GM23338 (cell line): ENCODE results near the gene BAZ1B. TPM values are rescaled to one million over a fixed set of nuclear protein-coding genes. Genes with fewer than 3 reads are reported as not detected.

Experiments
- ATAC-seq: fragments of 200-7000 bp; cut with Tn5 transposase; 3 replicates; pipeline ENCODE4 v1.9.1; 2020
- DNase-seq: peaks from one replicate; pipeline ENCODE4 v3.0.0-alpha.2; 2015; ENCODE audit warnings: low spot score
- H2AFZ ChIP-seq: fragments of 200-600 bp; sonication (generic); 2 replicates; pipeline ENCODE4 v1.8.0; 2016; ENCODE audit warnings: antibody characterized with exemption, mild to moderate bottlenecking, moderate library complexity
- H3F3A ChIP-seq: fragments of 200-600 bp; sonication (generic); replicated peaks from 2 replicates; pipeline ENCODE4 v1.8.0; 2017; ENCODE audit warnings: antibody characterized with exemption, mixed run types, low read depth
- H3K27ac ChIP-seq: fragments of 200-600 bp; sonication (generic); 2 replicates; pipeline ENCODE4 v1.6.1; 2016; ENCODE audit warnings: low read depth
- H3K27me3 ChIP-seq: fragments of 200-600 bp; sonication (generic); 2 replicates; pipeline ENCODE4 v1.8.0; 2016; ENCODE audit warnings: mild to moderate bottlenecking, mixed run types, moderate library complexity; ENCODE audit not compliant: insufficient read depth
- H3K36me3 ChIP-seq: fragments of 200-600 bp; sonication (generic); 2 replicates; pipeline ENCODE4 v1.8.0; 2016; ENCODE audit warnings: mild to moderate bottlenecking; ENCODE audit not compliant: insufficient read depth
- H3K4me1 ChIP-seq: fragments of 200-600 bp; sonication (generic); 2 replicates; pipeline ENCODE4 v1.8.0; 2016; ENCODE audit warnings: mild to moderate bottlenecking, moderate library complexity; ENCODE audit not compliant: insufficient read depth
- H3K4me2 ChIP-seq: fragments of 200-600 bp; sonication (generic); 2 replicates; pipeline ENCODE4 v1.7.1; 2017; ENCODE audit warnings: mixed run types
- H3K4me3 ChIP-seq: fragments of 200-600 bp; sonication (generic); 2 replicates; pipeline ENCODE4 v1.6.1; 2016; ENCODE audit warnings: mixed run types
- H3K79me2 ChIP-seq: fragments of 200-600 bp; sonication (generic); replicated peaks from 2 replicates; pipeline ENCODE4 v1.8.0; 2017; ENCODE audit warnings: mild to moderate bottlenecking; ENCODE audit not compliant: insufficient read depth
- H3K9me2 ChIP-seq: fragments of 200-600 bp; sonication (generic); 2 replicates; pipeline ENCODE4 v1.8.0; 2017; ENCODE audit not compliant: insufficient read depth
- H4K20me1 ChIP-seq: fragments of 200-600 bp; sonication (generic); replicated peaks from 2 replicates; pipeline ENCODE4 v1.8.0; 2017; ENCODE audit warnings: mild to moderate bottlenecking; ENCODE audit not compliant: insufficient read depth
- H3K27ac Mint-ChIP-seq: 2 replicates; pipeline ENCODE4 v1.8.0; 2020; ENCODE audit warnings: inconsistent platforms, mild to moderate bottlenecking, moderate library complexity, mixed read lengths
- H3K27me3 Mint-ChIP-seq: 3 replicates; pipeline ENCODE4 v1.8.0; 2022; ENCODE audit warnings: low read depth, mild to moderate bottlenecking, moderate library complexity, mixed read lengths, inconsistent platforms; ENCODE audit not compliant: insufficient read depth, poor library complexity
- H3K36me3 Mint-ChIP-seq: 3 replicates; pipeline ENCODE4 v1.8.0; 2021; ENCODE audit warnings: low read depth, mild to moderate bottlenecking, inconsistent platforms, moderate library complexity, mixed read lengths
- H3K4me1 Mint-ChIP-seq: 3 replicates; pipeline ENCODE4 v1.8.0; 2020; ENCODE audit warnings: mild to moderate bottlenecking, inconsistent platforms, mixed read lengths
- H3K4me3 Mint-ChIP-seq: 3 replicates; pipeline ENCODE4 v1.8.0; 2021; ENCODE audit warnings: moderate library complexity, mild to moderate bottlenecking, inconsistent platforms, mixed read lengths
- H3K9me3 Mint-ChIP-seq: 3 replicates; pipeline ENCODE4 v1.8.0; 2020; ENCODE audit warnings: moderate library complexity, mild to moderate bottlenecking, inconsistent platforms, mixed read lengths
- CREB1 ChIP-seq: fragments of 250-450 bp; sonication (Bioruptor Pico); IDR thresholded peaks from 2 replicates; pipeline ENCODE4 v1.5.0; 2020; ENCODE audit warnings: low read depth, mild to moderate bottlenecking, moderate library complexity
- EZH2 ChIP-seq: fragments of 200-600 bp; sonication (generic); IDR thresholded peaks from one replicate; pipeline ENCODE4 v1.8.0; 2017; ENCODE audit warnings: antibody characterized with exemption, mild to moderate bottlenecking, low read depth; ENCODE audit not compliant: unreplicated experiment
- EZH2phosphoT487 ChIP-seq: fragments of 200-600 bp; sonication (generic); IDR thresholded peaks from one replicate; pipeline ENCODE4 v1.8.1; 2018; ENCODE audit warnings: antibody characterized with exemption; ENCODE audit not compliant: unreplicated experiment
- JUNB ChIP-seq: IDR thresholded peaks from one replicate; pipeline ENCODE4 v1.6.1; 2016; ENCODE audit warnings: antibody characterized with exemption; ENCODE audit not compliant: unreplicated experiment
- NANOG ChIP-seq: IDR thresholded peaks from 2 replicates; pipeline ENCODE4 v1.6.1; 2016; ENCODE audit warnings: antibody characterized with exemption, borderline replicate concordance
- POLR2AphosphoS5 ChIP-seq: IDR thresholded peaks from 2 replicates; pipeline ENCODE4 v1.6.1; 2016; ENCODE audit warnings: antibody characterized with exemption, low read depth
- STAT1 ChIP-seq: IDR thresholded peaks from one replicate; pipeline ENCODE4 v1.6.1; 2016; ENCODE audit warnings: antibody characterized with exemption; ENCODE audit not compliant: unreplicated experiment
- ZNF114 ChIP-seq: fragments of 250-450 bp; sonication (Bioruptor Pico); IDR thresholded peaks from 2 replicates; pipeline ENCODE4 v1.5.0; 2020; ENCODE audit warnings: mild to moderate bottlenecking, moderate library complexity
- ZNF331 ChIP-seq: fragments of 250-450 bp; sonication (Bioruptor Pico); IDR thresholded peaks from 2 replicates; pipeline ENCODE4 v1.5.0; 2020; ENCODE audit warnings: low read depth, mild to moderate bottlenecking, moderate library complexity
- polyA plus RNA-seq: library from polyadenylated mRNA; unstranded; fragments of >200 nt; fragmentation: Nextera tagmentation; extraction: Ambion mirVana; gene quantifications from 2 replicates; pipeline ENCODE4 v1.2.1, GENCODE V29; 2016
- total RNA-seq: library from RNA; depleted of rRNA; stranded (reverse); fragments of >200 nt; shearing (Covaris generic); gene quantifications from 2 replicates; pipeline ENCODE4 v1.2.3, GENCODE V29; 2014
- TF ChIP-seq, protein P1 (sequence below): IDR thresholded peaks from one replicate; pipeline ENCODE4 v1.6.1; 2018; ENCODE audit warnings: antibody characterized with exemption; ENCODE audit not compliant: unreplicated experiment
- TF ChIP-seq, protein P2 (sequence below), 2 experiments: fragments of 200-600 bp in 1 of 2; sonication (generic) in 1 of 2; conservative IDR thresholded peaks; 2 replicates each; pipeline versions ENCODE4 v1.5.1 to v1.6.1; 2016 to 2017; ENCODE audit warnings: antibody characterized with exemption in 2 of 2, low read depth in 2 of 2, mild to moderate bottlenecking in 2 of 2, moderate library complexity in 1 of 2
- TF ChIP-seq, protein P3 (sequence below): fragments of 250-450 bp; sonication (Bioruptor Pico); IDR thresholded peaks from 2 replicates; pipeline ENCODE4 v1.5.0; 2020; ENCODE audit warnings: mild to moderate bottlenecking, moderate library complexity
- TF ChIP-seq, protein P4 (sequence below): IDR thresholded peaks from 2 replicates; pipeline ENCODE4 v1.6.1; 2016; ENCODE audit warnings: antibody characterized with exemption

BAZ1B gene
- total and polyA plus RNA-seq, 2 experiments from 2014 or later: 40.4 to 70.7 TPM

DNA sequence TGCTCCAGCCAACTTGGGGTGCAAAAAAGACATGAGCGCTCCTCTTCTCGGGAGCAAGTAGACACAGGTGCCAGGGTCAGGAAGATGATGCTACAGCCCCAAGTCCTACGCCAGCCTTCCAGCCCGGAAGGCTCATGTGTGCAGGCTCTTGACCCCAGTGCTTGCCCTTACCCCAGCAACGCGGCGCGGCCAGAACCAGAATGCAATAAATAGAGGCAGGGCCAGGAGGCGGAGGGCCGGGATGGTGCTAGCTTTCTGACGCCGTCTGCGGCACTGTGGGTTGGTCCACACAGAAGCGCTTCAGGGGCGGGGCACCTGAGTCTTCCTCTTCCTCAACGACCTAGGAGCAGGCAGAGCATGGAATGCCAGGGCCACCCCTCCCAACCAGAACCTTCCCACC, 15.0 kb upstream of the BAZ1B start:
- DNase-seq (no peak), ATAC-seq (no peak)
- no peaks in the 10 kb centered on the region for H3K27me3 ChIP-seq
- H3K79me2 ChIP-seq: no peaks in the 10 kb centered on the region
- Mint-ChIP-seq H3K4me1 (no peaks in the 10 kb centered on the region), H3K27ac (no peak overlapping the region), H3K36me3 (peaks cover 54% of the 10 kb centered on the region), H3K9me3 (no peaks in the 10 kb centered on the region; the same call in 2 of the 3 replicates), H3K27me3 (peaks cover 4% of the 10 kb centered on the region), H3K4me3 (no peak overlapping the region)
- H4K20me1 ChIP-seq: no peaks in the 10 kb centered on the region
- H3K4me2 ChIP-seq: no peak overlapping the region
- TF ChIP-seq, protein P1, sequence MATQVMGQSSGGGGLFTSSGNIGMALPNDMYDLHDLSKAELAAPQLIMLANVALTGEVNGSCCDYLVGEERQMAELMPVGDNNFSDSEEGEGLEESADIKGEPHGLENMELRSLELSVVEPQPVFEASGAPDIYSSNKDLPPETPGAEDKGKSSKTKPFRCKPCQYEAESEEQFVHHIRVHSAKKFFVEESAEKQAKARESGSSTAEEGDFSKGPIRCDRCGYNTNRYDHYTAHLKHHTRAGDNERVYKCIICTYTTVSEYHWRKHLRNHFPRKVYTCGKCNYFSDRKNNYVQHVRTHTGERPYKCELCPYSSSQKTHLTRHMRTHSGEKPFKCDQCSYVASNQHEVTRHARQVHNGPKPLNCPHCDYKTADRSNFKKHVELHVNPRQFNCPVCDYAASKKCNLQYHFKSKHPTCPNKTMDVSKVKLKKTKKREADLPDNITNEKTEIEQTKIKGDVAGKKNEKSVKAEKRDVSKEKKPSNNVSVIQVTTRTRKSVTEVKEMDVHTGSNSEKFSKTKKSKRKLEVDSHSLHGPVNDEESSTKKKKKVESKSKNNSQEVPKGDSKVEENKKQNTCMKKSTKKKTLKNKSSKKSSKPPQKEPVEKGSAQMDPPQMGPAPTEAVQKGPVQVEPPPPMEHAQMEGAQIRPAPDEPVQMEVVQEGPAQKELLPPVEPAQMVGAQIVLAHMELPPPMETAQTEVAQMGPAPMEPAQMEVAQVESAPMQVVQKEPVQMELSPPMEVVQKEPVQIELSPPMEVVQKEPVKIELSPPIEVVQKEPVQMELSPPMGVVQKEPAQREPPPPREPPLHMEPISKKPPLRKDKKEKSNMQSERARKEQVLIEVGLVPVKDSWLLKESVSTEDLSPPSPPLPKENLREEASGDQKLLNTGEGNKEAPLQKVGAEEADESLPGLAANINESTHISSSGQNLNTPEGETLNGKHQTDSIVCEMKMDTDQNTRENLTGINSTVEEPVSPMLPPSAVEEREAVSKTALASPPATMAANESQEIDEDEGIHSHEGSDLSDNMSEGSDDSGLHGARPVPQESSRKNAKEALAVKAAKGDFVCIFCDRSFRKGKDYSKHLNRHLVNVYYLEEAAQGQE: no peak
- TF ChIP-seq EZH2phosphoT487: no peak
- no peak for TF ChIP-seq ZNF114 (CRISPR knock-in tag)
- TF ChIP-seq CREB1 (CRISPR knock-in tag): no peak
- no peak for TF ChIP-seq ZNF331
- TF ChIP-seq, protein P2, sequence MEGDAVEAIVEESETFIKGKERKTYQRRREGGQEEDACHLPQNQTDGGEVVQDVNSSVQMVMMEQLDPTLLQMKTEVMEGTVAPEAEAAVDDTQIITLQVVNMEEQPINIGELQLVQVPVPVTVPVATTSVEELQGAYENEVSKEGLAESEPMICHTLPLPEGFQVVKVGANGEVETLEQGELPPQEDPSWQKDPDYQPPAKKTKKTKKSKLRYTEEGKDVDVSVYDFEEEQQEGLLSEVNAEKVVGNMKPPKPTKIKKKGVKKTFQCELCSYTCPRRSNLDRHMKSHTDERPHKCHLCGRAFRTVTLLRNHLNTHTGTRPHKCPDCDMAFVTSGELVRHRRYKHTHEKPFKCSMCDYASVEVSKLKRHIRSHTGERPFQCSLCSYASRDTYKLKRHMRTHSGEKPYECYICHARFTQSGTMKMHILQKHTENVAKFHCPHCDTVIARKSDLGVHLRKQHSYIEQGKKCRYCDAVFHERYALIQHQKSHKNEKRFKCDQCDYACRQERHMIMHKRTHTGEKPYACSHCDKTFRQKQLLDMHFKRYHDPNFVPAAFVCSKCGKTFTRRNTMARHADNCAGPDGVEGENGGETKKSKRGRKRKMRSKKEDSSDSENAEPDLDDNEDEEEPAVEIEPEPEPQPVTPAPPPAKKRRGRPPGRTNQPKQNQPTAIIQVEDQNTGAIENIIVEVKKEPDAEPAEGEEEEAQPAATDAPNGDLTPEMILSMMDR (conservative IDR thresholded peaks at IDR 0.05; ENCODE audit: low read depth in 2 of 2): no peak
- TF ChIP-seq STAT1: no peak
- TF ChIP-seq POLR2AphosphoS5: no peak
- no peak for TF ChIP-seq NANOG
- no peak for TF ChIP-seq EZH2
- TF ChIP-seq JUNB: no peak
- TF ChIP-seq, protein P3, sequence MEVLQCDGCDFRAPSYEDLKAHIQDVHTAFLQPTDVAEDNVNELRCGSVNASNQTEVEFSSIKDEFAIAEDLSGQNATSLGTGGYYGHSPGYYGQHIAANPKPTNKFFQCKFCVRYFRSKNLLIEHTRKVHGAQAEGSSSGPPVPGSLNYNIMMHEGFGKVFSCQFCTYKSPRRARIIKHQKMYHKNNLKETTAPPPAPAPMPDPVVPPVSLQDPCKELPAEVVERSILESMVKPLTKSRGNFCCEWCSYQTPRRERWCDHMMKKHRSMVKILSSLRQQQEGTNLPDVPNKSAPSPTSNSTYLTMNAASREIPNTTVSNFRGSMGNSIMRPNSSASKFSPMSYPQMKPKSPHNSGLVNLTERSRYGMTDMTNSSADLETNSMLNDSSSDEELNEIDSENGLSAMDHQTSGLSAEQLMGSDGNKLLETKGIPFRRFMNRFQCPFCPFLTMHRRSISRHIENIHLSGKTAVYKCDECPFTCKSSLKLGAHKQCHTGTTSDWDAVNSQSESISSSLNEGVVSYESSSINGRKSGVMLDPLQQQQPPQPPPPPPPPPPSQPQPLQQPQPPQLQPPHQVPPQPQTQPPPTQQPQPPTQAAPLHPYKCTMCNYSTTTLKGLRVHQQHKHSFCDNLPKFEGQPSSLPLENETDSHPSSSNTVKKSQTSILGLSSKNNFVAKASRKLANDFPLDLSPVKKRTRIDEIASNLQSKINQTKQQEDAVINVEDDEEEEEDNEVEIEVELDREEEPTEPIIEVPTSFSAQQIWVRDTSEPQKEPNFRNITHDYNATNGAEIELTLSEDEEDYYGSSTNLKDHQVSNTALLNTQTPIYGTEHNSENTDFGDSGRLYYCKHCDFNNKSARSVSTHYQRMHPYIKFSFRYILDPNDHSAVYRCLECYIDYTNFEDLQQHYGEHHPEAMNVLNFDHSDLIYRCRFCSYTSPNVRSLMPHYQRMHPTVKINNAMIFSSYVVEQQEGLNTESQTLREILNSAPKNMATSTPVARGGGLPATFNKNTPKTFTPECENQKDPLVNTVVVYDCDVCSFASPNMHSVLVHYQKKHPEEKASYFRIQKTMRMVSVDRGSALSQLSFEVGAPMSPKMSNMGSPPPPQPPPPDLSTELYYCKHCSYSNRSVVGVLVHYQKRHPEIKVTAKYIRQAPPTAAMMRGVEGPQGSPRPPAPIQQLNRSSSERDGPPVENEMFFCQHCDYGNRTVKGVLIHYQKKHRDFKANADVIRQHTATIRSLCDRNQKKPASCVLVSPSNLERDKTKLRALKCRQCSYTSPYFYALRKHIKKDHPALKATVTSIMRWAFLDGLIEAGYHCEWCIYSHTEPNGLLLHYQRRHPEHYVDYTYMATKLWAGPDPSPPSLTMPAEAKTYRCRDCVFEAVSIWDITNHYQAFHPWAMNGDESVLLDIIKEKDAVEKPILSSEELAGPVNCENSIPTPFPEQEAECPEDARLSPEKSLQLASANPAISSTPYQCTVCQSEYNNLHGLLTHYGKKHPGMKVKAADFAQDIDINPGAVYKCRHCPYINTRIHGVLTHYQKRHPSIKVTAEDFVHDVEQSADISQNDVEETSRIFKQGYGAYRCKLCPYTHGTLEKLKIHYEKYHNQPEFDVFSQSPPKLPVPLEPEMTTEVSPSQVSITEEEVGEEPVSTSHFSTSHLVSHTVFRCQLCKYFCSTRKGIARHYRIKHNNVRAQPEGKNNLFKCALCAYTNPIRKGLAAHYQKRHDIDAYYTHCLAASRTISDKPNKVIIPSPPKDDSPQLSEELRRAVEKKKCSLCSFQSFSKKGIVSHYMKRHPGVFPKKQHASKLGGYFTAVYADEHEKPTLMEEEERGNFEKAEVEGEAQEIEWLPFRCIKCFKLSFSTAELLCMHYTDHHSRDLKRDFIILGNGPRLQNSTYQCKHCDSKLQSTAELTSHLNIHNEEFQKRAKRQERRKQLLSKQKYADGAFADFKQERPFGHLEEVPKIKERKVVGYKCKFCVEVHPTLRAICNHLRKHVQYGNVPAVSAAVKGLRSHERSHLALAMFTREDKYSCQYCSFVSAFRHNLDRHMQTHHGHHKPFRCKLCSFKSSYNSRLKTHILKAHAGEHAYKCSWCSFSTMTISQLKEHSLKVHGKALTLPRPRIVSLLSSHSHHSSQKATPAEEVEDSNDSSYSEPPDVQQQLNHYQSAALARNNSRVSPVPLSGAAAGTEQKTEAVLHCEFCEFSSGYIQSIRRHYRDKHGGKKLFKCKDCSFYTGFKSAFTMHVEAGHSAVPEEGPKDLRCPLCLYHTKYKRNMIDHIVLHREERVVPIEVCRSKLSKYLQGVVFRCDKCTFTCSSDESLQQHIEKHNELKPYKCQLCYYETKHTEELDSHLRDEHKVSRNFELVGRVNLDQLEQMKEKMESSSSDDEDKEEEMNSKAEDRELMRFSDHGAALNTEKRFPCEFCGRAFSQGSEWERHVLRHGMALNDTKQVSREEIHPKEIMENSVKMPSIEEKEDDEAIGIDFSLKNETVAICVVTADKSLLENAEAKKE (CRISPR knock-in tag): no peak
- TF ChIP-seq, protein P4, sequence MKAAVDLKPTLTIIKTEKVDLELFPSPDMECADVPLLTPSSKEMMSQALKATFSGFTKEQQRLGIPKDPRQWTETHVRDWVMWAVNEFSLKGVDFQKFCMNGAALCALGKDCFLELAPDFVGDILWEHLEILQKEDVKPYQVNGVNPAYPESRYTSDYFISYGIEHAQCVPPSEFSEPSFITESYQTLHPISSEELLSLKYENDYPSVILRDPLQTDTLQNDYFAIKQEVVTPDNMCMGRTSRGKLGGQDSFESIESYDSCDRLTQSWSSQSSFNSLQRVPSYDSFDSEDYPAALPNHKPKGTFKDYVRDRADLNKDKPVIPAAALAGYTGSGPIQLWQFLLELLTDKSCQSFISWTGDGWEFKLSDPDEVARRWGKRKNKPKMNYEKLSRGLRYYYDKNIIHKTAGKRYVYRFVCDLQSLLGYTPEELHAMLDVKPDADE: no peak
- no peak overlapping the region for H3K27ac ChIP-seq
- H3K9me2 ChIP-seq: no peaks in the 10 kb centered on the region
- no peaks in the 10 kb centered on the region for H3F3A ChIP-seq
- H3K36me3 ChIP-seq: peaks cover 11% of the 10 kb centered on the region; the same call in 1 of the 2 replicates
- H2AFZ ChIP-seq: no peak overlapping the region
- no peaks in the 10 kb centered on the region for H3K4me1 ChIP-seq
- no peak overlapping the region for H3K4me3 ChIP-seq
